ENCODE measurements around the gene SYNPO2L. TPM values are rescaled to one million over a fixed set of nuclear protein-coding genes. Genes with fewer than 3 reads are reported as not detected.
A peak's percentile ranks its signal among the peaks of the same experiment; 100 is the strongest.
"Not testable (repeated sequence)": the region's sequence is repeated elsewhere in the genome, so short reads cannot be mapped to it uniquely, and the experiment has no call there.

Gene SYNPO2L
- total and polyA plus RNA-seq, 4 experiments from 2014 or later = not detected

- ChIA-PET POLR2A (ENCODE audit: partially characterized antibody) (interaction anchor here (0.6 to 1.2 kb wide), 4 partner anchors 8 to 214 kb away, joined by 3 to 5 read pairs (median 4); no protein-coding TSS in a partner anchor), CTCF (ENCODE audit: partially characterized antibody) (interaction anchor here (0.7 to 0.8 kb wide), 2 partner anchors 15 to 17 kb away, joined by 3 read pairs; no protein-coding TSS in a partner anchor)
- no peak overlapping the region for H3K27ac ChIP-seq (ENCODE audit: low read depth, low read length)
- no peaks in the 10 kb centered on the region for H3K9me3 ChIP-seq (ENCODE audit: control insufficient read depth in 1 of 2, low read length in 2 of 2)
- no peaks in the 10 kb centered on the region for H3K36me3 ChIP-seq (ENCODE audit: insufficient read depth, low read length)
- H3K4me3 Mint-ChIP-seq = peak overlapping the region in 7 of 8 donors; percentile 9 to 63 (median 40)
- no peaks in the 10 kb centered on the region for H3K27me3 Mint-ChIP-seq
- H3K27ac Mint-ChIP-seq = peak overlapping the region in 5 of 7 donors; percentile 0 to 100 (median 60)
- peaks cover 16% of the 10 kb centered on the region for H3K4me1 ChIP-seq (ENCODE audit: insufficient read depth, low read length)
- no peaks in the 10 kb centered on the region for H3K27me3 ChIP-seq (ENCODE audit: insufficient read depth, low read length)
- H3K9me3 Mint-ChIP-seq = no peaks in the 10 kb centered on the region
- no peak overlapping the region for H3K4me3 ChIP-seq (ENCODE audit: low read length in 2 of 2)
- H3K36me3 Mint-ChIP-seq = no peaks in the 10 kb centered on the region
- intact Hi-C loops (cut with micrococcal nuclease) = loop anchor here (2.0 to 10.0 kb wide), 5 partner anchors 100 to 1200 kb away; partner anchors contain the start of genes ANXA7, DNAJC9, KAT6B and P4HA1
- no peak for DNase-seq
- H3K4me1 Mint-ChIP-seq = peaks cover 5 to 26% (median 16%) of the 10 kb centered on the region in 4 donors
These were observed 28.5 kb downstream of the SYNPO2L start for GRCh38 chr10:73627300-73627699.

GRCh38 chr10:73625884-73626752 is 29.7 kb downstream of the SYNPO2L start:
- H3K9me3 ChIP-seq (ENCODE audit: control insufficient read depth in 1 of 2, low read length in 2 of 2) = no peaks in the 10 kb centered on the region
- intact Hi-C loops (cut with micrococcal nuclease) = loop anchor here (1.0 to 10.0 kb wide), 8 partner anchors 18 to 1201 kb away; partner anchors contain the start of genes ANXA7, DNAJC9, KAT6B and P4HA1
- H3K27ac ChIP-seq (ENCODE audit: low read depth, low read length) = peak overlapping the region; percentile 76
- H3K4me3 ChIP-seq (ENCODE audit: low read length in 2 of 2) = peak overlapping the region; percentile 74 to 95
- peaks cover 16% of the 10 kb centered on the region for H3K4me1 ChIP-seq (ENCODE audit: insufficient read depth, low read length)
- no peaks in the 10 kb centered on the region for H3K36me3 Mint-ChIP-seq
- CTCF ChIA-PET (ENCODE audit: partially characterized antibody) = interaction anchor here (0.7 to 2.8 kb wide), 3 partner anchors 18 to 97 kb away, joined by 3 to 7 read pairs (median 6); no protein-coding TSS in a partner anchor
- no peaks in the 10 kb centered on the region for H3K36me3 ChIP-seq (ENCODE audit: insufficient read depth, low read length)
- DNase-seq = peak; percentile 92 to 97 (median 94)
- H3K27me3 Mint-ChIP-seq = no peaks in the 10 kb centered on the region
- peak overlapping the region; percentile 82 to 100 (median 98) for H3K27ac Mint-ChIP-seq
- POLR2A ChIA-PET (ENCODE audit: partially characterized antibody) = interaction anchor here (0.5 to 2.1 kb wide), 15 partner anchors 10 to 1470 kb away, joined by 3 to 26 read pairs (median 5); partner anchors contain the start of genes ANXA7, CFAP70, PPP3CB and USP54
- H3K27me3 ChIP-seq (ENCODE audit: insufficient read depth, low read length) = no peaks in the 10 kb centered on the region
- H3K4me3 Mint-ChIP-seq = peak overlapping the region; percentile 90 to 99 (median 96)
- H3K4me1 Mint-ChIP-seq = peaks cover 5 to 26% (median 16%) of the 10 kb centered on the region in 4 donors
- no peaks in the 10 kb centered on the region for H3K9me3 Mint-ChIP-seq

GRCh38 chr10:73625004-73625883 is 30.6 kb downstream of the SYNPO2L start:
- Histone ChIP-seq H3K9me3 (ENCODE audit: control insufficient read depth in 1 of 2, low read length in 2 of 2) (no peaks in the 10 kb centered on the region), H3K27me3 (ENCODE audit: insufficient read depth, low read length) (no peaks in the 10 kb centered on the region), H3K36me3 (ENCODE audit: insufficient read depth, low read length) (no peaks in the 10 kb centered on the region), H3K4me1 (ENCODE audit: insufficient read depth, low read length) (peaks cover 16% of the 10 kb centered on the region), H3K27ac (ENCODE audit: low read depth, low read length) (peak overlapping the region; percentile 76), H3K4me3 (ENCODE audit: low read length in 2 of 2) (peak overlapping the region; percentile 74 to 95)
- peak in 2 of 5 donors; percentile 10 to 21 for DNase-seq
- POLR2A ChIA-PET (ENCODE audit: partially characterized antibody) = interaction anchor here (0.6 to 2.1 kb wide), 13 partner anchors 9 to 267 kb away, joined by 3 to 26 read pairs (median 5); partner anchors contain the start of genes ANXA7, CFAP70, PPP3CB and USP54
- Mint-ChIP-seq H3K27ac (peak overlapping the region; percentile 82 to 100 (median 98)), H3K9me3 (no peaks in the 10 kb centered on the region), H3K4me3 (peak overlapping the region; percentile 90 to 99 (median 96)), H3K27me3 (no peaks in the 10 kb centered on the region), H3K4me1 (peaks cover 5 to 26% (median 16%) of the 10 kb centered on the region in 4 donors), H3K36me3 (no peaks in the 10 kb centered on the region)
- CTCF ChIA-PET (ENCODE audit: partially characterized antibody) = interaction anchor here (0.7 to 2.8 kb wide), 4 partner anchors 19 to 96 kb away, joined by 3 to 7 read pairs (median 4); no protein-coding TSS in a partner anchor
- intact Hi-C loops (cut with micrococcal nuclease) = loop anchor here (1.0 to 10.0 kb wide), 6 partner anchors 19 to 1202 kb away; partner anchors contain the start of genes ANXA7, KAT6B, P4HA1 and PPP3CB

GRCh38 chr10:73623056-73623455 is 32.8 kb downstream of the SYNPO2L start:
- Mint-ChIP-seq H3K9me3 (no peaks in the 10 kb centered on the region), H3K27me3 (no peaks in the 10 kb centered on the region), H3K4me3 (no peak overlapping the region), H3K36me3 (no peaks in the 10 kb centered on the region), H3K27ac (no peak overlapping the region), H3K4me1 (peaks cover 5 to 26% (median 16%) of the 10 kb centered on the region in 4 donors)
- no peak for DNase-seq
- Histone ChIP-seq H3K9me3 (ENCODE audit: control insufficient read depth in 1 of 2, low read length in 2 of 2) (no peaks in the 10 kb centered on the region), H3K27me3 (ENCODE audit: insufficient read depth, low read length) (no peaks in the 10 kb centered on the region), H3K4me3 (ENCODE audit: low read length in 2 of 2) (no peak overlapping the region), H3K4me1 (ENCODE audit: insufficient read depth, low read length) (peaks cover 16% of the 10 kb centered on the region), H3K36me3 (ENCODE audit: insufficient read depth, low read length) (no peaks in the 10 kb centered on the region), H3K27ac (ENCODE audit: low read depth, low read length) (no peak overlapping the region)
- POLR2A ChIA-PET (ENCODE audit: partially characterized antibody) = no interaction called here
- intact Hi-C loops (cut with micrococcal nuclease) = loop anchor here (10.0 kb wide), 1 partner anchor 528 kb away; the partner anchor contains the start of gene P4HA1
- CTCF ChIA-PET (ENCODE audit: partially characterized antibody) = interaction anchor here (1.0 kb wide), 1 partner anchor 8 kb away, joined by 3 read pairs; no protein-coding TSS in a partner anchor

GRCh38 chr10:73620974-73621373 is 34.9 kb downstream of the SYNPO2L start:
- H3K4me3 ChIP-seq (ENCODE audit: low read length in 2 of 2); H3K4me3 Mint-ChIP-seq; CTCF ChIA-PET (ENCODE audit: partially characterized antibody); H3K9me3 Mint-ChIP-seq; H3K27me3 Mint-ChIP-seq; H3K27ac ChIP-seq (ENCODE audit: low read depth, low read length); H3K4me1 ChIP-seq (ENCODE audit: insufficient read depth, low read length); DNase-seq; H3K36me3 ChIP-seq (ENCODE audit: insufficient read depth, low read length); H3K27me3 ChIP-seq (ENCODE audit: insufficient read depth, low read length); H3K9me3 ChIP-seq (ENCODE audit: control insufficient read depth in 1 of 2, low read length in 2 of 2); H3K27ac Mint-ChIP-seq; H3K36me3 Mint-ChIP-seq; POLR2A ChIA-PET (ENCODE audit: partially characterized antibody): not testable (repeated sequence)
- intact Hi-C loops (cut with micrococcal nuclease) = loop anchor here (10.0 kb wide), 1 partner anchor 526 kb away; the partner anchor contains the start of gene P4HA1
- H3K4me1 Mint-ChIP-seq = peaks cover 1 to 13% (median 7%) of the 10 kb centered on the region in 4 donors

GRCh38 chr10:73617143-73617542 is 38.7 kb downstream of the SYNPO2L start:
- intact Hi-C loops (cut with micrococcal nuclease); H3K27ac ChIP-seq (ENCODE audit: low read depth, low read length); H3K9me3 ChIP-seq (ENCODE audit: control insufficient read depth in 1 of 2, low read length in 2 of 2); H3K36me3 Mint-ChIP-seq; H3K9me3 Mint-ChIP-seq; H3K4me3 Mint-ChIP-seq; DNase-seq; H3K27me3 Mint-ChIP-seq; POLR2A ChIA-PET (ENCODE audit: partially characterized antibody); H3K36me3 ChIP-seq (ENCODE audit: insufficient read depth, low read length); H3K27ac Mint-ChIP-seq; H3K4me1 Mint-ChIP-seq; H3K4me3 ChIP-seq (ENCODE audit: low read length in 2 of 2); H3K4me1 ChIP-seq (ENCODE audit: insufficient read depth, low read length); H3K27me3 ChIP-seq (ENCODE audit: insufficient read depth, low read length): not testable (repeated sequence)
- CTCF ChIA-PET (ENCODE audit: partially characterized antibody) = interaction anchor here (1.6 kb wide), 1 partner anchor 26 kb away, joined by 4 read pairs; no protein-coding TSS in a partner anchor

Data from CD4-positive, alpha-beta memory T cell (primary cell).